Measurements from ENCODE around the gene CORO6. TPM values are rescaled to one million over a fixed set of nuclear protein-coding genes. Genes with fewer than 3 reads are reported as not detected.

The CORO6 gene
- total RNA-seq, 4 donors from 2014 or later: 34.5 to 139 (median 83.1) TPM

GRCh38 chr17:29589524-29590410, 32.9 kb downstream of the CORO6 start, which contains the start of gene GIT1:
GIT1 (minus strand) TSS chr17:29589648; CDS start chr17:29589378, 270 bp downstream.
- Histone ChIP-seq H3K36me3 (no peaks in the 10 kb centered on the region), H3K27me3 (no peaks in the 10 kb centered on the region), H3K27ac (peak within 1 kb of the TSS; percentile 84 to 97 (median 92)), H3K4me1 (peaks cover 0 to 84% (median 67%) of the 10 kb centered on the region in 4 donors), H3K9me3 (no peaks in the 10 kb centered on the region), H3K4me3 (peak within 1 kb of the TSS; percentile 81 to 97 (median 92))
- TF ChIP-seq POLR2A (IDR thresholded peaks at IDR 0.05) (peak; percentile 87), EP300 (IDR thresholded peaks at IDR 0.05) (peak in 1 of 2 donors; percentile 31)
- TF ChIP-seq, protein P1, sequence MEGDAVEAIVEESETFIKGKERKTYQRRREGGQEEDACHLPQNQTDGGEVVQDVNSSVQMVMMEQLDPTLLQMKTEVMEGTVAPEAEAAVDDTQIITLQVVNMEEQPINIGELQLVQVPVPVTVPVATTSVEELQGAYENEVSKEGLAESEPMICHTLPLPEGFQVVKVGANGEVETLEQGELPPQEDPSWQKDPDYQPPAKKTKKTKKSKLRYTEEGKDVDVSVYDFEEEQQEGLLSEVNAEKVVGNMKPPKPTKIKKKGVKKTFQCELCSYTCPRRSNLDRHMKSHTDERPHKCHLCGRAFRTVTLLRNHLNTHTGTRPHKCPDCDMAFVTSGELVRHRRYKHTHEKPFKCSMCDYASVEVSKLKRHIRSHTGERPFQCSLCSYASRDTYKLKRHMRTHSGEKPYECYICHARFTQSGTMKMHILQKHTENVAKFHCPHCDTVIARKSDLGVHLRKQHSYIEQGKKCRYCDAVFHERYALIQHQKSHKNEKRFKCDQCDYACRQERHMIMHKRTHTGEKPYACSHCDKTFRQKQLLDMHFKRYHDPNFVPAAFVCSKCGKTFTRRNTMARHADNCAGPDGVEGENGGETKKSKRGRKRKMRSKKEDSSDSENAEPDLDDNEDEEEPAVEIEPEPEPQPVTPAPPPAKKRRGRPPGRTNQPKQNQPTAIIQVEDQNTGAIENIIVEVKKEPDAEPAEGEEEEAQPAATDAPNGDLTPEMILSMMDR (IDR thresholded peaks at IDR 0.05): peak in 3 of 5 experiments; percentile 15 to 60 (median 15)
- WGBS, 2 donors: 2 to 9% methylated on average over 19 to 42 of the region's 70 CpGs
- peak; percentile 69 to 77 for DNase-seq (ENCODE audit: low spot score in 2 of 2)

DNA sequence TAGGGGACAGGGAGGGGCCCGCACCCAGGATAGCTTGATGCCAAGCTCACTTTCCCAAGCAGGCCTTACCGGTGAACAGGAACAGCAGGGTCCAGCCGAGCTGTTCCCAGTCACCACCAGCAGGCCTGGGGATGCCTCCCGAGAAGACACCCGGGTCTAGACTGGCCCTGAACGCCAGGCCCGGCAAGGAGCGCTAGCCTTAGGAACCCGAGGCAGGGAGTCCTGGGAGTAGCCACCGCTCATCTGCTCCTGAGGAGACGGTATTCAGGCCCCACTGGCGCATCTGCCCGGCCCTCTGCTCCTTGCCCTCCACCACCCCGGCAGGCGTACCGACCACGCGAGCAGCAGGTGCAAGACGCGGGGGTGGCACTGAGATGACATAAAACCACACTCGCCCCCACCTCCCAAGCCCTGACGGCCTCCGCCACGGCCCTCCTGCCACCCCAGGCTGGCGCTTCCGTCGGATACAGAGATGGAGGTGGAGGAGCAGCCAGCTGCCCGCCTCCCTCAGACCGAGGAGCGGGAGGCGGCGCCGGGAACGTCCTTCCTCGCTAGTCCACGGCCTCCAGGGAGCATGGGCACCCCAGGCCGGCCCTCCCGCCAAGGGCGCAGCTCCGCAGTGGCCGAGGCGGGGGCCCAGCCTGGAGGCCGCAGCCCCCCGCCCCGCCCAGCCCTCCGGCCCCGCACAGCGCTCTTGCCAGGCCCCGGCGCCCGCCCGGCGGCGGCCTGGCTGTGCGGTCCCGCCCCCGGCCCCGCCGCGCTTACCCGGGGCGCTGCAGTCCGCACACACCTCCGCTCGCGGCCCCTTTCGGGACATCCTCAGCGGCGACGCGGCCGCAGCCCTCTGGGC, 33.9 kb downstream of the CORO6 start:
- WGBS, 2 donors: 0 to 1% methylated on average over 27 to 47 of the region's 72 CpGs
- DNase-seq (ENCODE audit: low spot score in 2 of 2): no peak
- H3K36me3 ChIP-seq: no peaks in the 10 kb centered on the region
- H3K4me3 ChIP-seq: peak overlapping the region; percentile 81 to 97 (median 92)
- peak overlapping the region; percentile 80 to 95 (median 88) for H3K27ac ChIP-seq
- H3K27me3 ChIP-seq: no peaks in the 10 kb centered on the region
- no peaks in the 10 kb centered on the region for H3K9me3 ChIP-seq
- TF ChIP-seq, protein P1 (IDR thresholded peaks at IDR 0.05): no peak
- TF ChIP-seq POLR2A (IDR thresholded peaks at IDR 0.05) (no peak), EP300 (IDR thresholded peaks at IDR 0.05) (peak in 1 of 2 donors; percentile 30)
- peaks cover 0 to 84% (median 67%) of the 10 kb centered on the region in 4 donors for H3K4me1 ChIP-seq

GRCh38 chr17:29588017-29588561, 34.6 kb downstream of the CORO6 start:
- DNase-seq (ENCODE audit: low spot score in 2 of 2): no peak
- WGBS, 2 donors: 8 to 16% methylated on average over 5 to 8 of the region's 8 CpGs
- H3K36me3 ChIP-seq: peaks cover 0 to 2% (median 0%) of the 10 kb centered on the region in 3 donors
- peak overlapping the region; percentile 81 to 97 (median 92) for H3K4me3 ChIP-seq
- peak overlapping the region; percentile 80 to 95 (median 88) for H3K27ac ChIP-seq
- TF ChIP-seq EP300 (IDR thresholded peaks at IDR 0.05) (no peak), POLR2A (IDR thresholded peaks at IDR 0.05) (no peak)
- TF ChIP-seq, protein P1 (IDR thresholded peaks at IDR 0.05): no peak
- H3K27me3 ChIP-seq: no peaks in the 10 kb centered on the region
- no peaks in the 10 kb centered on the region for H3K9me3 ChIP-seq
- H3K4me1 ChIP-seq: peaks cover 0 to 90% (median 69%) of the 10 kb centered on the region in 4 donors

GRCh38 chr17:29587591-29587990, 35.1 kb downstream of the CORO6 start:
- peak overlapping the region; percentile 32 to 95 (median 86) for H3K27ac ChIP-seq
- H3K4me1 ChIP-seq: peaks cover 0 to 91% (median 68%) of the 10 kb centered on the region in 4 donors
- no peaks in the 10 kb centered on the region for H3K9me3 ChIP-seq
- DNase-seq (ENCODE audit: low spot score in 2 of 2): no peak
- WGBS, 2 donors: 44 to 51% methylated on average over 6 of the region's 6 CpGs
- peaks cover 0 to 7% (median 0%) of the 10 kb centered on the region in 3 donors for H3K36me3 ChIP-seq
- H3K27me3 ChIP-seq: no peaks in the 10 kb centered on the region
- TF ChIP-seq EP300 (IDR thresholded peaks at IDR 0.05) (no peak), POLR2A (IDR thresholded peaks at IDR 0.05) (no peak)
- TF ChIP-seq, protein P1 (IDR thresholded peaks at IDR 0.05): no peak
- peak overlapping the region; percentile 81 to 97 (median 92) for H3K4me3 ChIP-seq
